GM21528 (cell line): ENCODE results near the gene RPL36AL.

Experiments used
- ATAC-seq: cut with Tn5 transposase; IDR thresholded peaks from one replicate; pipeline ENCODE4 v1.9.1; 2021; ENCODE audit warnings: mild to moderate bottlenecking, moderate library complexity; ENCODE audit not compliant: unreplicated experiment, low FRiP score

RPL36AL gene

DNA sequence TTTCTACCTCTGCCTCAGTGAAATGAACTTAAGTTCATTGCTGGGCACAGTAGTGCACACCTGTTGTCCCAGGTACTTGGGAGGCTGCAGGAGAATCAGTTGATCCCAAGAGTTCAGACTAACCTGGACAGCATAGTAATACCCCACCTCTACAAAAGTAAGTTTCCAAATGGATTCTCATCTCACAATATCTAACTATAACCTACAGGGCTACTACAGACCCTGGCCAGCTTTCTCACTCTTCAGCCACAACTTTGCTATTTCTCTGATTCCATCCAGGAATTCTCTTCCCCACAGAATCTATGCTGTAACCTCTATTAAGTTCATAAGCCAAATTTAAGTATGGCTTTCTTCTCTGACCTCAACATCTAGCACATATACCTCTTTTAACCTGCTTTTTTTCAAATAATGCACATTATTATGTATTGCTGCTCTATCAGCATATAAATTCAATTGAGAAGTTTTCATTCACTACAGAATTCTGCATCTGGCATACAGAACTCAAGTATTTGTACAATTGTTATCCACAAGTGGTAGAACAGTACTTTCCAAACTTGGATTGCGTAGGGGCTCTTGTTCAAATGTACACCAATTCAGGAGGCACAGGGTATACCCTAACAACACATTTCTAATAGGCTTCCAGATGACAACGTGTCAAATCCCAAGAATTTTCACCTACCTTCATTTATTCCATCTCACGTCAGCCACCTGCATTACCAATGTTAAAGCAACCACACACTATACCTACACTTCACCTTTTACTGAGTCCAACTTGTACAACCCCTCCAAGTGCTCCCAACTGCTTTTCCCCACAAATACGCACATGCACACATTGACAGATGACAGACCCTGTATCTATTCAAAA is 38.1 kb downstream of the RPL36AL start:
- no peak for ATAC-seq

DNA sequence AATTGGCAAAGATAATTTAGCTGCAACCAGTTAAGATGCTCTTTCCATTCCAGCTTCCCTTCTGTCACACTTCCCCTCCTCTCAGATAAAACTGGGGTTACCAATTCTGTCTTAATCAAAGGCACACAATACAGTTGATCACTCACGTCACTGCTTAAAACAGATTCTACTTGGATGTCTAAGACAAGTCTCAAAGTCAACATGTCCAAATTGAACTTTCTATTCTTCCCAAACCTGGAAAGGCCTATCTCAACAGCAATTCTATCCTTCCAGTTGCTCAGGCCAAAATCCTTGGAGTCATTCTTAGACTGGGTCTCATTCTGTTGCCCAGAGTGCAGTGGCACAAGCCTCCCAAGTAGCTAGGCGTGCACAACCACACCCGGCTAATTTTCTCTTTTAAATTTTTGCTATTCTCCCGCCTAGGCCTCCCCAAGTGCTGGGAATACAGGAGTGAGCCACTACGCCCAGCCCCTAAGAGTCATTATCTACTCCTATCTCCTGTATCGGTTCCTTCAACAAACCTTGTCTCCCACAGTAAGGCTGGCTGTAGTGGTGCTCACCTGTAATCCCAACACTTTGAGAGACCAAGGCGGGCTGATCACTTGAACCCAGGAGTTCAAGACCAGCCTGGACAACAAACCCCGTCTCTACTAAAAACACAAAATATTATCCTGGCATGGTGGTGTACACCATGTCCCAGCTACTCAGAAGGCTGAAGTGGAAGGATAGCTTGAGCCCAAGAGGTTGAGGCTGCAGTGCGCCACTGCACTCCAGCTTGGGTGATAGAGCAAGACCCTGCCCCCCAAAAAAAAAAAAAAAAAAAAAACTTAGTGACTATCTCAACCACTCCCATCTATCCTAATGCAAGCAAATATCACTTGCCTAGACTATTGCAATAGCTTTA is 39.0 kb downstream of the RPL36AL start:
- no peak for ATAC-seq

DNA sequence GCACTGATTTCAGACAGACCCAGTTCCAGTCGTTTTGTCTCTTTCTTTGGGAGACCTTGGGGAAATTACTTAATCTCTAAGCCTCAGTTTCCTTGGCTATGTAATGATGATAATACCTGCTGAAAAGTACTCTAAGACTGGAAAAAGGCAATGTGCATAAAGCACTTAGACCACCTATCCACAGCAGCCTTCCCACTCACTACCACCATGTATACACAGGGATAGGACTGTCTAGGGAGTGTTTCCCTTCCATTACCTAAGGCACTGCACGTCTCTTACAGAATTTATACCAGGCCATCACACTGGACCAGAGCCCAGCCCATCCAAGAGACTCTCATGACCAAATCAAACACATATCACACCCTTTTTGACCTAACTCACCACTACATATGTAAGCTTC is 40.6 kb downstream of the RPL36AL start:
- no peak for ATAC-seq

DNA sequence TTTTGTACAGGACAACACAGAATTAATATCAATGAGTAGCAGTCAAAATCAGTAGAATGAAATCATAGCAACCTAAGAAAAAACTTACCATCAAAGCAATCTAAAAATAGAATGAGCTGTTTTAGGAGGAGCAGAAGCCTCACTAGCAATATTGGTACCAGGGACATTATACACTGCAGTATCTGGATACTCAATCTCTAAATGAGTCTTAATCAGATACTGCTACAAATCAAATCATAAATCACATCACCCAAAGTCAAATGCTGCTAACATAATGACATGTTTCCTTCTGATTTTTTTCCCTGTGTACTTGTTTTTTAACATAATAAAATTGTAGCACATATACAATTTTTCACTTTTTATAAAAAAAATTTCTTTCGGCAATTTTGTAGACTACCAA is 42.3 kb downstream of the RPL36AL start:
- ATAC-seq, result no peak

- no peak for ATAC-seq
These were observed 46.4 kb downstream of the RPL36AL start for GRCh38 chr14:49574038-49574437.

GRCh38 chr14:49569281-49569680 is 51.1 kb downstream of the RPL36AL start:
- no peak for ATAC-seq
